K562 (cell line): ENCODE data around the gene C6orf62. TPM values are rescaled to one million over a fixed set of nuclear protein-coding genes. Genes with fewer than 3 reads are reported as not detected.
A peak's percentile ranks its signal among the peaks of the same experiment; 100 is the strongest.

ENCODE experiments used
- ARID2 ChIP-seq: fragments of 450-650 bp; IDR thresholded peaks from 2 replicates; pipeline ENCODE4 v1.6.1; 2017; ENCODE audit warnings: antibody characterized with exemption, mild to moderate bottlenecking
- HMG20B ChIP-seq: fragments of 250-450 bp; sonication (Bioruptor Pico); IDR thresholded peaks from 2 replicates; pipeline ENCODE4 v1.5.0; 2021; ENCODE audit warnings: mild to moderate bottlenecking
- HOXB6 ChIP-seq: fragments of 250-450 bp; sonication (Bioruptor Pico); IDR thresholded peaks from 2 replicates; pipeline ENCODE4 v1.5.1; 2022; ENCODE audit warnings: mild to moderate bottlenecking, borderline replicate concordance
- KLF16 ChIP-seq: IDR thresholded peaks from 2 replicates; pipeline ENCODE4 v1.6.1; 2016; ENCODE audit warnings: antibody characterized with exemption
- L3MBTL2 ChIP-seq: fragments of 450-650 bp; IDR thresholded peaks from 2 replicates; pipeline ENCODE4 v1.6.1; 2016; ENCODE audit warnings: mild to moderate bottlenecking, moderate library complexity
- MCM7 ChIP-seq, 2 experiments: fragments of 450-650 bp; IDR thresholded peaks; 2 replicates each; pipeline ENCODE4 v1.6.1; 2016 to 2018
- MGA ChIP-seq: fragments of 450-650 bp; IDR thresholded peaks from 2 replicates; pipeline ENCODE4 v1.6.1; 2016; ENCODE audit warnings: mild to moderate bottlenecking, moderate library complexity
- NUFIP1 ChIP-seq: fragments of 450-650 bp; IDR thresholded peaks from 2 replicates; pipeline ENCODE4 v1.6.1; 2018; ENCODE audit not compliant: partially characterized antibody
- RAD51 ChIP-seq: fragments of 450-650 bp; IDR thresholded peaks from 2 replicates; pipeline ENCODE4 v1.7.1; 2016; ENCODE audit warnings: low read depth, mild to moderate bottlenecking, borderline replicate concordance
- RBM15 ChIP-seq: fragments of 200-400 bp; formaldehyde crosslinking; IDR thresholded peaks from 2 replicates; pipeline ENCODE4 v1.6.1; 2018; ENCODE audit warnings: mild to moderate bottlenecking, low read length, moderate library complexity; ENCODE audit not compliant: insufficient read depth
- RCOR1 ChIP-seq, 2 experiments: IDR thresholded peaks; 2 replicates each; pipeline ENCODE4 v1.6.1; 2012; ENCODE audit warnings: low read depth in 2 of 2, low read length in 2 of 2, borderline replicate concordance in 1 of 2, improper control_type of control experiment in 1 of 2
- SMARCA4 ChIP-seq: fragments of 450-650 bp; IDR thresholded peaks from 2 replicates; pipeline ENCODE4 v1.6.1; 2016
- SREBF1 ChIP-seq: fragments of 150-350 bp; IDR thresholded peaks from 2 replicates; pipeline ENCODE4 v1.6.1; 2014; ENCODE audit warnings: antibody characterized with exemption, low read depth, low read length, borderline replicate concordance
- STAT5B ChIP-seq: fragments of 250-450 bp; sonication (Bioruptor Pico); IDR thresholded peaks from 2 replicates; pipeline ENCODE4 v1.8.0; 2021; ENCODE audit warnings: mild to moderate bottlenecking, inconsistent platforms
- ZKSCAN1 ChIP-seq: fragments of 150-350 bp; IDR thresholded peaks from 2 replicates; pipeline ENCODE4 v1.6.1; 2016; ENCODE audit warnings: low read depth, low read length
- ZNF12 ChIP-seq: sonication (generic); formaldehyde crosslinking; IDR thresholded peaks from 2 replicates; pipeline ENCODE4 v1.4.0; 2020; ENCODE audit warnings: mild to moderate bottlenecking, missing genetic modification reagents
- ZNF589 ChIP-seq: fragments of 200-800 bp; sonication (Bioruptor generic); IDR thresholded peaks from 2 replicates; pipeline ENCODE4 v1.6.1; 2016; ENCODE audit warnings: low read depth, missing genetic modification characterization, missing compliant biosample characterization
- ZNF766 ChIP-seq: fragments of 200-800 bp; sonication (Bioruptor generic); conservative IDR thresholded peaks from 2 replicates; pipeline ENCODE4 v1.6.1; 2016; ENCODE audit warnings: missing genetic modification characterization, missing compliant biosample characterization
- ZSCAN32 ChIP-seq: fragments of 450-650 bp; formaldehyde crosslinking; IDR thresholded peaks from 2 replicates; pipeline ENCODE4 v1.4.0; 2020; ENCODE audit warnings: mild to moderate bottlenecking, moderate library complexity
- polyA plus RNA-seq, 8 experiments: library from polyadenylated mRNA; depleted of rRNA in 4 of 8; stranded (reverse) in 5 of 8; unstranded in 3 of 8; fragments of >200 nt; fragmentation: Nextera tagmentation in 2 of 8; fragmentation: Illumina TruSeq in 1 of 8; extraction: Ambion mirVana in 2 of 8; extraction: Trizol in 1 of 8; gene quantifications; 2 replicates each; pipeline versions ENCODE4 v1.2.1 to v1.2.3, GENCODE V29; 2011 to 2014; ENCODE audit warnings: inconsistent platforms in 1 of 8, missing spikeins in 1 of 8
- total RNA-seq, 7 experiments: library from RNA; depleted of rRNA in 6 of 7; stranded (reverse); fragments of >200 nt in 6 of 7; fragmentation: Illumina TruSeq in 2 of 7; extraction: Trizol in 2 of 7; gene quantifications; 2 replicates each; pipeline versions ENCODE4 v1.2.1 to v1.2.3, GENCODE V29; 2011 to 2021; ENCODE audit warnings: low replicate concordance in 1 of 7

The C6orf62 gene
- total and polyA plus RNA-seq, 9 of the 15 experiments (the other 6 are each of a cell fraction or from before 2014, with no cell fraction given), result 48.5 to 579 (median 111) TPM

GRCh38 chr6:24666097-24666640 is 52.8 kb downstream of the C6orf62 start (continued):
- TF ChIP-seq MGA, result no peak
- no peak for TF ChIP-seq KLF16
- TF ChIP-seq ZSCAN32 (CRISPR knock-in tag), result 0 out of 2 replicates have a peak, but pooled peaks have one; percentile 53
- TF ChIP-seq L3MBTL2, result no peak
- TF ChIP-seq RCOR1 (IDR thresholded peaks at IDR 0.05; ENCODE audit: borderline replicate concordance in 1 of 2, low read depth in 2 of 2, low read length in 2 of 2), result no peak
- TF ChIP-seq NUFIP1, result no peak
- 0 out of 2 replicates have a peak, but pooled peaks have one; percentile 19 for TF ChIP-seq SMARCA4
- TF ChIP-seq ZNF589 (CRISPR knock-in tag), result no peak
- no peak for TF ChIP-seq HMG20B
- no peak for TF ChIP-seq SREBF1
- no peak for TF ChIP-seq STAT5B (CRISPR knock-in tag)
- TF ChIP-seq ARID2, result no peak
- TF ChIP-seq ZNF766 (CRISPR knock-in tag), result 0 out of 2 replicates have a peak, but pooled peaks have one; percentile 22
- no peak for TF ChIP-seq RAD51
- TF ChIP-seq ZNF12 (CRISPR knock-in tag), result 0 out of 2 replicates have a peak, but pooled peaks have one; percentile 69
- no peak for TF ChIP-seq RBM15
- no peak for TF ChIP-seq MCM7 (IDR thresholded peaks at IDR 0.05)
- no peak for TF ChIP-seq ZKSCAN1
- TF ChIP-seq HOXB6, result no peak
